ENCODE measurements around the gene FHOD3. TPM values are rescaled to one million over a fixed set of nuclear protein-coding genes. Genes with fewer than 3 reads are reported as not detected.

Gene FHOD3
- total RNA-seq, 4 donors from 2014 or later, result 0.26 to 13.8 (median 4.9) TPM; not detected in 1

DNA sequence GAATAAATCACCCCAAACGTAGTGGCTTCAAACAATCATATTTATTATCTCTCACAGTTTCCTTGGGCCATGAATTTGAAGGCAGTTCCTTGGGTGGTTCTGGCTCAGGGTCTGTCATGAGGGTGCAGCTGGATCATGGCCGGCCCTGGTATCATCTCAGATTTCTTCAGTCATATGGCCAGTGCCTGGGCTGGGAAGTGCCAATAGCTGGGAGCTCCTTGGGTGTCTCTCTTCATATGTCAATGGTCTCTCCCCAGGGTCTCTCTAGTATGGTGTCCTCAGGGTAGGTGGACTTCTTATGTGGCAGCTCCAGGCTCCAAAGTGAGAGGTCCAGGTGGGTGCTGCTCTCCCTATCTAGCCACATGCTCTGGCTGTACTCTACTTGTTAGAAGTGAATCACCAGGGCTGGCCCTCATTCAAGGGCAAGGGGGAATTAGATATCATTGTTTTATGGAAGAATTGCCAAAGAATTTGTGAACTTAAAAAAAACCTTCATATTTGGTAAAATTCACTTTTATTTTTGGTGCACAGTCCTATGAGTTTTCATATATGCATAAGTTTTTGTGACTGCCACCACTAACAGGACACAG, 15.4 kb downstream of the FHOD3 start:
- no peak for DNase-seq
- Histone ChIP-seq H3K36me3 (no peaks in the 10 kb centered on the region), H3K4me3 (no peak overlapping the region), H3K9me3 (no peaks in the 10 kb centered on the region), H3K27me3 (no peaks in the 10 kb centered on the region), H3K4me1 (no peaks in the 10 kb centered on the region), H3K27ac (no peak overlapping the region)
- TF ChIP-seq, protein P1, sequence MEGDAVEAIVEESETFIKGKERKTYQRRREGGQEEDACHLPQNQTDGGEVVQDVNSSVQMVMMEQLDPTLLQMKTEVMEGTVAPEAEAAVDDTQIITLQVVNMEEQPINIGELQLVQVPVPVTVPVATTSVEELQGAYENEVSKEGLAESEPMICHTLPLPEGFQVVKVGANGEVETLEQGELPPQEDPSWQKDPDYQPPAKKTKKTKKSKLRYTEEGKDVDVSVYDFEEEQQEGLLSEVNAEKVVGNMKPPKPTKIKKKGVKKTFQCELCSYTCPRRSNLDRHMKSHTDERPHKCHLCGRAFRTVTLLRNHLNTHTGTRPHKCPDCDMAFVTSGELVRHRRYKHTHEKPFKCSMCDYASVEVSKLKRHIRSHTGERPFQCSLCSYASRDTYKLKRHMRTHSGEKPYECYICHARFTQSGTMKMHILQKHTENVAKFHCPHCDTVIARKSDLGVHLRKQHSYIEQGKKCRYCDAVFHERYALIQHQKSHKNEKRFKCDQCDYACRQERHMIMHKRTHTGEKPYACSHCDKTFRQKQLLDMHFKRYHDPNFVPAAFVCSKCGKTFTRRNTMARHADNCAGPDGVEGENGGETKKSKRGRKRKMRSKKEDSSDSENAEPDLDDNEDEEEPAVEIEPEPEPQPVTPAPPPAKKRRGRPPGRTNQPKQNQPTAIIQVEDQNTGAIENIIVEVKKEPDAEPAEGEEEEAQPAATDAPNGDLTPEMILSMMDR (IDR thresholded peaks at IDR 0.05), result no peak
- TF ChIP-seq POLR2A (IDR thresholded peaks at IDR 0.05), result no peak
- intact Hi-C loops (cut with DNase I; ENCODE audit: low total_unique reads), result no loop called here

DNA sequence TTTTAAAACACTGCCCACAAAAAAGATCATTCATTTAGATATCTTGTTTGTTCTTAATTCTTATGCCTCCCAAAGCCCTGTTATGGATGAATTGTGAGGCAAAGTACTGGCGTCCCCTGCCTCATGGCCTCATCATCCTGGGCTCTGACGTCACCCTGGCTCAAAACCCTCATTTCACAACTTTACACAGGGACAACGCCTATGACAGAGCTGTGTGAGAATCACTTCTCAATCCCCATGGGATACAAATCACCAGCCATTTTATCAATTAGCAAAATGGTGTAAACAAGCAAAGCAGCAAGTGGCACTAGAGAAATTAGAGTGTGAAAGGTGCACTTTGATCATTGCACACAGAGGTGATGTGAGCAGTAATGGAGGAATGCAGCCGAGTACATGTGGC, 16.6 kb downstream of the FHOD3 start:
- DNase-seq, result no peak
- TF ChIP-seq, protein P1 (IDR thresholded peaks at IDR 0.05), result no peak
- no peak for TF ChIP-seq POLR2A (IDR thresholded peaks at IDR 0.05)

DNA sequence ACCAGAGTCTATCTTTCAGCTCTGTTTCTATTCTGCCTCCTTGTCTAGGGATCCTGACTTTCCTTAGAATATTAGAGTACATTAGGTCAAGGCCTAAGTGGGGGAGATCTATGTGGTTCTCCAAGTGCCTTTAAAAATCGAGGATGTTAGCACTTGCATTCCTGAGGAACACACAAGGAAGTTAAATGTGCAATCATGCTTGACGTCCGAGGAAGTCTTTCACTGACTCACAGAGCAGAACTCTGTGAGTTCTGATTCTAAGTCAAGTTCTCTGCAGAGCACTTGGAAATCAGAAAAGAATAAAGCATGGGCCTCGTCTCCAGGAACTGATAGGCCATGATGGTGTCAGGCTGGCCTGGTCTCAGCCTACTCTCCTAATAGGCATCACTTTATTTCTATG, 17.2 kb downstream of the FHOD3 start:
- DNase-seq, result no peak
- H3K9me3 ChIP-seq, result no peaks in the 10 kb centered on the region
- intact Hi-C loops (cut with DNase I; ENCODE audit: low total_unique reads), result no loop called here
- H3K27me3 ChIP-seq, result no peaks in the 10 kb centered on the region
- no peaks in the 10 kb centered on the region for H3K36me3 ChIP-seq
- H3K4me1 ChIP-seq, result no peaks in the 10 kb centered on the region
- TF ChIP-seq POLR2A (IDR thresholded peaks at IDR 0.05), result no peak
- TF ChIP-seq, protein P1 (IDR thresholded peaks at IDR 0.05), result no peak
- H3K4me3 ChIP-seq, result no peak overlapping the region
- H3K27ac ChIP-seq, result no peak overlapping the region

More for the DNA sequence above, 16.6 kb downstream of the FHOD3 start:
- no peak overlapping the region for H3K4me3 ChIP-seq
- H3K27me3 ChIP-seq, result no peaks in the 10 kb centered on the region
- no peaks in the 10 kb centered on the region for H3K36me3 ChIP-seq
- H3K9me3 ChIP-seq, result no peaks in the 10 kb centered on the region
- no peaks in the 10 kb centered on the region for H3K4me1 ChIP-seq
- H3K27ac ChIP-seq, result no peak overlapping the region
- intact Hi-C loops (cut with DNase I; ENCODE audit: low total_unique reads), result no loop called here

DNA sequence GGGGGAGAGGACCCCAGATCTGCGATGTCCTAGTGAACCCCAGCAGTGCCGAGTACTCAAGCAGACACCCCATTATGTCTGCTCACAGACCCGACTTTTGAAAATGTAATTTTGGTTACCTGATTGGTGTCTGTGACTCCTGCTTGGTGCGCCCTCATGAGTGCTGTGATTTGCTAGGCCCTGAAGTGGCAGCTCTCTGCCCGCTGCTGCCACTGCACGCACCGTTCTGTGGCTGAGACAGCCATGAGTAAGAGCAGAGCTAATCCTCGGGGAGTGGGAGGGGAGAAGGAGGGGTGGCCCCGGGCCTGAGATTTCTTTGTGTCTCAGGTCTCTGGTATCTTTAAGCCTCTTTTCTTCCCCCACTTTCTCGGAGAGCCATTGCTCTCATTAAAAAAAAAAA, 18.2 kb downstream of the FHOD3 start:
- H3K9me3 ChIP-seq, result no peaks in the 10 kb centered on the region
- no peak for TF ChIP-seq POLR2A (IDR thresholded peaks at IDR 0.05)
- TF ChIP-seq, protein P1 (IDR thresholded peaks at IDR 0.05), result no peak
- H3K36me3 ChIP-seq, result no peaks in the 10 kb centered on the region
- no peak overlapping the region for H3K4me3 ChIP-seq
- no peak for DNase-seq
- intact Hi-C loops (cut with DNase I; ENCODE audit: low total_unique reads), result no loop called here
- no peaks in the 10 kb centered on the region for H3K4me1 ChIP-seq
- no peak overlapping the region for H3K27ac ChIP-seq
- H3K27me3 ChIP-seq, result no peaks in the 10 kb centered on the region

DNA sequence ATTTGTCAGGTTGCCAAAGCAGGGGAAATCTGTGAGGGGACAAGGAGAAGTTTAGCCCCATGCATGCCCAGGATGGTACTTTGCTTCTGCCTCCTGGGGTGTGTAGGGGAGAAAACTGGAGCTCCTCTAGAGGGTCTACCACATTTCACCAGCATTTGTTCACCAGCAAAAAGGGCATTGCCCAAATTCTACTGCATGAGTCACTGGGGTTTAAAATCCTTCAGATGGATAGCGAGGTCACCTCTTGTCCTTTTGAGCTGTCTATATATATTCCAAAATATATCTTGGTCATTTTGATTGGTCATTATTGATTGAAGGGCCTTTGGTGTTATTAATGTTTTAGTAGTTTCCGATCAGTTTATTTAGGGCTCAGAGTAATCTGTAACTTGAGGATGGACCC, 18.7 kb downstream of the FHOD3 start:
- intact Hi-C loops (cut with DNase I; ENCODE audit: low total_unique reads), result no loop called here
- no peak for DNase-seq
- Histone ChIP-seq H3K27ac (no peak overlapping the region), H3K27me3 (no peaks in the 10 kb centered on the region), H3K4me3 (no peak overlapping the region), H3K36me3 (no peaks in the 10 kb centered on the region), H3K9me3 (no peaks in the 10 kb centered on the region), H3K4me1 (no peaks in the 10 kb centered on the region)
- TF ChIP-seq, protein P1 (IDR thresholded peaks at IDR 0.05), result no peak
- no peak for TF ChIP-seq POLR2A (IDR thresholded peaks at IDR 0.05)

Measured in uterus (tissue), 4 donors.